K562 (cell line): ENCODE results near the gene GAB2. TPM values are rescaled to one million over a fixed set of nuclear protein-coding genes. Genes with fewer than 3 reads are reported as not detected.
A peak's percentile ranks its signal among the peaks of the same experiment; 100 is the strongest.

ENCODE experiments used
- BRD4 ChIP-seq: fragments of 200-600 bp; sonication (generic); IDR thresholded peaks from 2 replicates; pipeline ENCODE4 v1.6.1; 2017; ENCODE audit warnings: inconsistent platforms
- ELF4 ChIP-seq: fragments of 450-650 bp; formaldehyde crosslinking; IDR thresholded peaks from 2 replicates; pipeline ENCODE4 v1.4.0; 2022; ENCODE audit warnings: missing genetic modification characterization
- FOXJ2 ChIP-seq: fragments of 200-800 bp; sonication (Bioruptor generic); IDR thresholded peaks from 2 replicates; pipeline ENCODE4 v1.6.1; 2016; ENCODE audit warnings: missing genetic modification characterization, missing compliant biosample characterization
- FOXJ3 ChIP-seq: sonication (generic); formaldehyde crosslinking; IDR thresholded peaks from 2 replicates; pipeline ENCODE4 v1.4.0; 2020; ENCODE audit warnings: mild to moderate bottlenecking, missing genetic modification reagents
- HDAC8 ChIP-seq: fragments of 450-650 bp; IDR thresholded peaks from 2 replicates; pipeline ENCODE4 v1.6.1; 2016; ENCODE audit warnings: mild to moderate bottlenecking, missing genetic modification characterization, moderate library complexity, missing compliant biosample characterization
- KDM1A ChIP-seq, 2 experiments: fragments of 450-650 bp; IDR thresholded peaks; 2 replicates each; pipeline ENCODE4 v1.6.1; 2016; ENCODE audit warnings: mild to moderate bottlenecking in 2 of 2
- MEIS2 ChIP-seq: fragments of 450-650 bp; IDR thresholded peaks from 2 replicates; pipeline ENCODE4 v1.6.1; 2014; ENCODE audit warnings: mild to moderate bottlenecking; ENCODE audit not compliant: partially characterized antibody
- PCBP1 ChIP-seq: fragments of 200-400 bp; formaldehyde crosslinking; IDR thresholded peaks from 2 replicates; pipeline ENCODE4 v1.6.1; 2018; ENCODE audit warnings: mild to moderate bottlenecking, low read depth, low read length; ENCODE audit not compliant: poor library complexity, severe bottlenecking
- ZBTB8A ChIP-seq: fragments of 450-650 bp; IDR thresholded peaks from 2 replicates; pipeline ENCODE4 v1.6.1; 2018; ENCODE audit warnings: mild to moderate bottlenecking, moderate library complexity; ENCODE audit not compliant: partially characterized antibody
- ZNF12 ChIP-seq: sonication (generic); formaldehyde crosslinking; IDR thresholded peaks from 2 replicates; pipeline ENCODE4 v1.4.0; 2020; ENCODE audit warnings: mild to moderate bottlenecking, missing genetic modification reagents
- ZNF232 ChIP-seq: sonication (generic); formaldehyde crosslinking; IDR thresholded peaks from 2 replicates; pipeline ENCODE4 v1.8.0; 2022; ENCODE audit warnings: mild to moderate bottlenecking, missing genetic modification reagents
- ZNF589 ChIP-seq: fragments of 200-800 bp; sonication (Bioruptor generic); IDR thresholded peaks from 2 replicates; pipeline ENCODE4 v1.6.1; 2016; ENCODE audit warnings: low read depth, missing genetic modification characterization, missing compliant biosample characterization
- ZNF780A ChIP-seq: fragments of 250-450 bp; sonication (Bioruptor Pico); IDR thresholded peaks from 2 replicates; pipeline ENCODE4 v1.5.0; 2021; ENCODE audit warnings: mild to moderate bottlenecking
- polyA plus RNA-seq, 8 experiments: library from polyadenylated mRNA; depleted of rRNA in 4 of 8; stranded (reverse) in 5 of 8; unstranded in 3 of 8; fragments of >200 nt; fragmentation: Nextera tagmentation in 2 of 8; fragmentation: Illumina TruSeq in 1 of 8; extraction: Ambion mirVana in 2 of 8; extraction: Trizol in 1 of 8; gene quantifications; 2 replicates each; pipeline versions ENCODE4 v1.2.1 to v1.2.3, GENCODE V29; 2011 to 2014; ENCODE audit warnings: inconsistent platforms in 1 of 8, missing spikeins in 1 of 8
- total RNA-seq, 7 experiments: library from RNA; depleted of rRNA in 6 of 7; stranded (reverse); fragments of >200 nt in 6 of 7; fragmentation: Illumina TruSeq in 2 of 7; extraction: Trizol in 2 of 7; gene quantifications; 2 replicates each; pipeline versions ENCODE4 v1.2.1 to v1.2.3, GENCODE V29; 2011 to 2021; ENCODE audit warnings: low replicate concordance in 1 of 7
- TF ChIP-seq, protein P1 (sequence below), 2 experiments: fragments of 450-650 bp; IDR thresholded peaks; 2 replicates each; pipeline ENCODE4 v1.6.1; 2016; ENCODE audit warnings: mild to moderate bottlenecking in 2 of 2, borderline replicate concordance in 1 of 2, low read depth in 1 of 2, moderate library complexity in 1 of 2
- TF ChIP-seq, protein P2 (sequence below): IDR thresholded peaks from 2 replicates; pipeline ENCODE4 v1.6.1; 2016; ENCODE audit warnings: missing genetic modification characterization, missing compliant biosample characterization
- TF ChIP-seq, protein P3 (sequence below): fragments of 250-450 bp; sonication (Bioruptor Pico); IDR thresholded peaks from 2 replicates; pipeline ENCODE4 v1.8.0; 2022; ENCODE audit warnings: inconsistent platforms, mild to moderate bottlenecking, moderate library complexity, borderline replicate concordance

Gene GAB2
- total and polyA plus RNA-seq, 9 of the 15 experiments (the other 6 are each of a cell fraction or from before 2014, with no cell fraction given) = 2.3 to 35.2 (median 16.1) TPM

DNA sequence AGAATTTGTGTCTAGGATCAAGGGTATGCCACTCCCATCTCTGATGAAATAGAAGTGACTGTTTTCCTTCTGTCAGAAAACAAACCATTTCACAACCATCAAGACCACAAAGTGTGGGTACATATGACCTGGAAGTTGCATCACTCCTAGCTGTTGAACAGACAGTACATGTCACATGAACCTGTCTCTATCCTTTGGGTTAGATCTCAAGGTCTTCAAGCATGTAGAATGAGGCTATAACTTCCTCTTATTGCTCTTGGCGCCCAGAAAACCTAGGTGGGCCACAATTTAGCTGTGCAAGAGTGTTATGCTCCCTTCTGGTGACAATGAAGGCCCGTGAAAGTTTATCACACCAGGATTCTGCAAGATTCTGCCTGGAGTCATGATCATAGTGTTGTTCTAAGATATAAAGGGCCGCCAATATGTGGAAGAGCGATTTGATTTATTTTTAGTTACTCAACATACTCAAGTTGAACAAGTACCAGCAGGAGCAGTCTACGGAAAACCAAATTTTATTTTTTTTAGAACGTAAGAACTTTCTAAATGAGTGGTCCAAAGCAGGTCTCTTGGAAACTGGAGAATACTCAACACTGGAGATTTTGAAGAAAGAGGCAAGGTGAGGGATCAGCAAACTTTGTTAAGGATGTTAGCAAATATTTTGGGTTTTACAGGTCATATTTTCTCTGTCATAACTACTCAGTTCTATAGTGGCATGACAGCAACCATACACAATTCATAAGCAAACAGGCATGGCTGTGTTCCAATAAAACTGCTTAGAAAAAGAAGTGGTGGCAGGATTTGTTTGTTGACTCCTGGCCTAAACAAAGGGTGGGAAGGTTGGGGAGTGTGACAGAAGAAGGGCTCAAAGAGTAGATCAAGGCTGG, 127.1 kb downstream of the GAB2 start (continued):
- TF ChIP-seq, protein P1, sequence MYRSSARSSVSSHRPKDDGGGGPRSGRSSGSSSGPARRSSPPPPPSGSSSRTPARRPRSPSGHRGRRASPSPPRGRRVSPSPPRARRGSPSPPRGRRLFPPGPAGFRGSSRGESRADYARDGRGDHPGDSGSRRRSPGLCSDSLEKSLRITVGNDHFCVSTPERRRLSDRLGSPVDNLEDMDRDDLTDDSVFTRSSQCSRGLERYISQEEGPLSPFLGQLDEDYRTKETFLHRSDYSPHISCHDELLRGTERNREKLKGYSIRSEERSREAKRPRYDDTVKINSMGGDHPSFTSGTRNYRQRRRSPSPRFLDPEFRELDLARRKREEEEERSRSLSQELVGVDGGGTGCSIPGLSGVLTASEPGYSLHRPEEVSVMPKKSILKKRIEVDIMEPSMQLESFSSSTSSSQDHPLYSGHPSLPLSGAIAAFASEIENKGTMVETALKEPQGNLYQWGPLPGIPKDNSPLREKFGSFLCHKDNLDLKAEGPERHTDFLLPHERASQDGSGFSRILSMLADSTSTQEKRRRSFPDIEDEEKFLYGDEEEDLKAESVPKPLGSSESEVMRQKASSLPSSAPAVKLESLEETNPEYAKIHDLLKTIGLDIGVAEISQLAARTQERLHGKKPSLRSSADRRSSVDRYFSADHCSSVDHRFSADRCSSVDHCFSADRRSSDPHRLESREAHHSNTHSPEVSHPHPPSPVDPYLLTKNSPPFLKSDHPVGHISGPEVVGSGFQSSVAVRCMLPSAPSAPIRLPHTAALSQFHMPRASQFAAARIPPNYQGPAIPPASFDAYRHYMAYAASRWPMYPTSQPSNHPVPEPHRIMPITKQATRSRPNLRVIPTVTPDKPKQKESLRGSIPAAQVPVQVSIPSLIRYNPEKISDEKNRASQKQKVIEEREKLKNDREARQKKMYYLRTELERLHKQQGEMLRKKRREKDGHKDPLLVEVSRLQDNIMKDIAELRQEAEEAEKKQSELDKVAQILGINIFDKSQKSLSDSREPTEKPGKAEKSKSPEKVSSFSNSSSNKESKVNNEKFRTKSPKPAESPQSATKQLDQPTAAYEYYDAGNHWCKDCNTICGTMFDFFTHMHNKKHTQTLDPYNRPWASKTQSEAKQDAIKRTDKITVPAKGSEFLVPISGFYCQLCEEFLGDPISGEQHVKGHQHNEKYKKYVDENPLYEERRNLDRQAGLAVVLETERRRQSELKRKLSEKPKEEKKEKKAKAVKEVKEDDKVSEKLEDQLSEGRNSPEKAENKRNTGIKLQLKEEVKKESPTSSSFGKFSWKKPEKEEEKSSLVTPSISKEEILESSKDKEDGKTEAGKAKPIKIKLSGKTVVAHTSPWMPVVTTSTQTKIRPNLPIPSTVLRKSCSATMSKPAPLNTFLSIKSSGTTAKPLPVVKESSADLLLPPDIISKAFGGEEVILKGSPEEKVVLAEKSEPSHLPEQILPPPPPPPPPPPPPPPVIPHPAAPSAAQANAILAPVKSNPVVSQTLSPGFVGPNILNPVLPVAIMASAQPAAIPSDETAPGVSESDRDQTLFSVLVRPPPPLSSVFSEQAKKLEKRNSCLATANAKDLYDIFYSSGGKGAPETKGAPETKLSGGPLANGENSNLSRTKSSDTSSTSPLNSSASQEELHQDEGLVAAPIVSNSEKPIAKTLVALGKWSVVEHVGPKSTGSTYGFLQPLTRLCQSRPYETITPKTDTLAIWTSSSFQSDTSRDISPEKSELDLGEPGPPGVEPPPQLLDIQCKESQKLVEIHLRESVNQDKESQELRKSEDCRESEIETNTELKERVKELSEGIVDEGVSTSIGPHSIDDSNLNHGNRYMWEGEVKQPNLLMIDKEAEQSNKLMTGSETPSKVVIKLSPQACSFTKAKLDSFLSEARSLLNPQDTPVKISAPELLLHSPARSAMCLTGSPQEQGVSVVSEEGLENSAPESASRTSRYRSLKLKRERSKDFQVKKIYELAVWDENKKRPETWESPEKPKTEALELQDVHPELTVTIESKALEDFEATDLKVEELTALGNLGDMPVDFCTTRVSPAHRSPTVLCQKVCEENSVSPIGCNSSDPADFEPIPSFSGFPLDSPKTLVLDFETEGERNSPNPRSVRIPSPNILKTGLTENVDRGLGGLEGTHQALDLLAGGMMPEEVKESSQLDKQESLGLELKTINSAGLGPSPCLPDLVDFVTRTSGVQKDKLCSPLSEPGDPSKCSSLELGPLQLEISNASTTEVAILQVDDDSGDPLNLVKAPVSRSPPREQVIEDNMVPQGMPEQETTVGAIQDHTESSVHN (IDR thresholded peaks at IDR 0.05; ENCODE audit: borderline replicate concordance in 1 of 2, low read depth in 1 of 2) = peak in 1 of 2 experiments; percentile 98; a peak in 2 of 4 replicates
- no peak for TF ChIP-seq ZNF780A (CRISPR knock-in tag)
- no peak; the same call in 1 of the 2 replicates for TF ChIP-seq BRD4
- peak; percentile 86 for TF ChIP-seq FOXJ2 (tag)
- no peak for TF ChIP-seq ZNF12 (CRISPR knock-in tag)
- peak; percentile 15 to 49; a peak in 1 of 4 replicates for TF ChIP-seq KDM1A (IDR thresholded peaks at IDR 0.05)
- TF ChIP-seq MEIS2 = peak; percentile 95
- TF ChIP-seq, protein P2, sequence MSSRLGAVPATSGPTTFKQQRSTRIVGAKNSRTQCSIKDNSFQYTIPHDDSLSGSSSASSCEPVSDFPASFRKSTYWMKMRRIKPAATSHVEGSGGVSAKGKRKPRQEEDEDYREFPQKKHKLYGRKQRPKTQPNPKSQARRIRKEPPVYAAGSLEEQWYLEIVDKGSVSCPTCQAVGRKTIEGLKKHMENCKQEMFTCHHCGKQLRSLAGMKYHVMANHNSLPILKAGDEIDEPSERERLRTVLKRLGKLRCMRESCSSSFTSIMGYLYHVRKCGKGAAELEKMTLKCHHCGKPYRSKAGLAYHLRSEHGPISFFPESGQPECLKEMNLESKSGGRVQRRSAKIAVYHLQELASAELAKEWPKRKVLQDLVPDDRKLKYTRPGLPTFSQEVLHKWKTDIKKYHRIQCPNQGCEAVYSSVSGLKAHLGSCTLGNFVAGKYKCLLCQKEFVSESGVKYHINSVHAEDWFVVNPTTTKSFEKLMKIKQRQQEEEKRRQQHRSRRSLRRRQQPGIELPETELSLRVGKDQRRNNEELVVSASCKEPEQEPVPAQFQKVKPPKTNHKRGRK (tag) = no peak
- no peak for TF ChIP-seq PCBP1
- no peak for TF ChIP-seq HDAC8
- TF ChIP-seq ELF4 = no peak
- TF ChIP-seq, protein P3, sequence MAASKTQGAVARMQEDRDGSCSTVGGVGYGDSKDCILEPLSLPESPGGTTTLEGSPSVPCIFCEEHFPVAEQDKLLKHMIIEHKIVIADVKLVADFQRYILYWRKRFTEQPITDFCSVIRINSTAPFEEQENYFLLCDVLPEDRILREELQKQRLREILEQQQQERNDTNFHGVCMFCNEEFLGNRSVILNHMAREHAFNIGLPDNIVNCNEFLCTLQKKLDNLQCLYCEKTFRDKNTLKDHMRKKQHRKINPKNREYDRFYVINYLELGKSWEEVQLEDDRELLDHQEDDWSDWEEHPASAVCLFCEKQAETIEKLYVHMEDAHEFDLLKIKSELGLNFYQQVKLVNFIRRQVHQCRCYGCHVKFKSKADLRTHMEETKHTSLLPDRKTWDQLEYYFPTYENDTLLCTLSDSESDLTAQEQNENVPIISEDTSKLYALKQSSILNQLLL (CRISPR knock-in tag) = no peak
- peak; percentile 89 for TF ChIP-seq ZNF589
- TF ChIP-seq ZNF232 (CRISPR knock-in tag) = no peak
- TF ChIP-seq ZBTB8A = no peak
- TF ChIP-seq FOXJ3 (CRISPR knock-in tag) = no peak
